Adrenal gland (tissue), 12 donors: ENCODE results near the gene NAB2. TPM values are rescaled to one million over a fixed set of nuclear protein-coding genes. Genes with fewer than 3 reads are reported as not detected.

ENCODE experiments used
- DNase-seq, 7 donors: peaks; one replicate each; pipeline ENCODE4 v3.0.0-alpha.2; 2019 to 2020
- H3K27ac ChIP-seq, 5 donors: fragments of 200-600 bp; sonication (generic) in 4 of 5; 1 replicate in 3 of 5; 2 replicates in 2 of 5; pipeline versions ENCODE4 v1.5.1 to v1.8.0; 2016 to 2020; ENCODE audit warnings: mild to moderate bottlenecking in 1 of 5
- H3K27me3 ChIP-seq: fragments of 200-600 bp; 2 replicates; pipeline ENCODE4 v1.8.0; 2021
- H3K36me3 ChIP-seq, 2 donors: fragments of 200-600 bp; replicated peaks in 1 of 2; 1 replicate in 1 of 2; 2 replicates in 1 of 2; pipeline versions ENCODE4 v1.5.1 to v1.8.0; 2018 to 2022
- H3K4me1 ChIP-seq, 2 donors: fragments of 200-600 bp; replicated peaks in 1 of 2; 1 replicate in 1 of 2; 2 replicates in 1 of 2; pipeline versions ENCODE4 v1.5.1 to v1.8.0; 2018 to 2021
- H3K4me3 ChIP-seq, 4 donors: fragments of 200-600 bp; sonication (generic) in 3 of 4; one replicate each; pipeline ENCODE4 v1.5.1; 2016 to 2018
- H3K9me3 ChIP-seq, 3 donors: fragments of 200-600 bp; sonication (generic) in 1 of 3; replicated peaks in 1 of 3; 1 replicate in 2 of 3; 2 replicates in 1 of 3; pipeline versions ENCODE4 v1.5.1 to v1.8.0; 2016 to 2021
- CTCF ChIP-seq, 6 experiments: fragments of 450-650 bp in 4 of 6; fragments of 200-600 bp in 2 of 6; sonication (generic) in 1 of 6; IDR thresholded peaks; 1 replicate in 5 of 6; 2 replicates in 1 of 6; pipeline versions ENCODE4 v1.5.1 to v1.8.0; 2016 to 2021; ENCODE audit warnings: antibody characterized with exemption in 6 of 6, mild to moderate bottlenecking in 2 of 6, moderate library complexity in 1 of 6
- POLR2A ChIP-seq, 2 donors: fragments of 450-650 bp; IDR thresholded peaks; one replicate each; pipeline ENCODE4 v1.6.1; 2017; ENCODE audit warnings: antibody characterized with exemption in 2 of 2, mild to moderate bottlenecking in 2 of 2, moderate library complexity in 1 of 2
- WGBS, 4 donors: extraction: QIAGEN DNeasy Blood & Tissue Kit in 2 of 4; methylation state at CpG; one replicate each; pipeline versions ENCODE4 v1.1.5 to v1.1.7; 2013 to 2017; 5-methylcytosine and 5-hydroxymethylcytosine counted together
- intact Hi-C, 2 donors: fragments of 100-400 bp; cut with DNase I; formaldehyde crosslinking; loops; one replicate each; pipeline versions ENCODE4 v1.14.1 to v1.15.0; 2022 to 2023
- polyA plus RNA-seq, 3 donors: library from polyadenylated mRNA; stranded (reverse); fragments of 200-250 nt in 2 of 3; fragments of 350-450 nt in 1 of 3; fragmentation: Illumina TruSeq in 1 of 3; extraction: RNeasy Lipid Tissue Mini Kit (QIAGEN cat#74804) in 1 of 3; gene quantifications; one replicate each; pipeline ENCODE4 v1.2.3, GENCODE V29; 2013 to 2014
- total RNA-seq, 9 donors: library from RNA; depleted of rRNA in 4 of 9; stranded (reverse); fragments of >200 nt in 4 of 9; fragments of 120-200 nt in 1 of 9; fragmentation: NEBNext Ultra II Directional in 1 of 9; extraction: Animal tissue kit (Norgen Biotek cat#: 25700) in 1 of 9; gene quantifications; one replicate each; pipeline versions ENCODE4 v1.1.0 to v1.2.4, GENCODE V29; 2013 to 2023
- donor health status: healthy with polysubstance abuse.
- donor health status: Bipolar disorder and iron deficiency.
- donor health status: DM: yes; HTN: yes; CAD: no.
- donor health status: DM: no; HTN: no; CAD: no.
- donor health status: DM: no; HTN: no; CAD: no.
- donor health status: DM: yes; HTN: yes; CAD: no.

The NAB2 gene
- total and polyA plus RNA-seq, 12 donors, result 9.4 to 64.6 (median 18.7) TPM

DNA sequence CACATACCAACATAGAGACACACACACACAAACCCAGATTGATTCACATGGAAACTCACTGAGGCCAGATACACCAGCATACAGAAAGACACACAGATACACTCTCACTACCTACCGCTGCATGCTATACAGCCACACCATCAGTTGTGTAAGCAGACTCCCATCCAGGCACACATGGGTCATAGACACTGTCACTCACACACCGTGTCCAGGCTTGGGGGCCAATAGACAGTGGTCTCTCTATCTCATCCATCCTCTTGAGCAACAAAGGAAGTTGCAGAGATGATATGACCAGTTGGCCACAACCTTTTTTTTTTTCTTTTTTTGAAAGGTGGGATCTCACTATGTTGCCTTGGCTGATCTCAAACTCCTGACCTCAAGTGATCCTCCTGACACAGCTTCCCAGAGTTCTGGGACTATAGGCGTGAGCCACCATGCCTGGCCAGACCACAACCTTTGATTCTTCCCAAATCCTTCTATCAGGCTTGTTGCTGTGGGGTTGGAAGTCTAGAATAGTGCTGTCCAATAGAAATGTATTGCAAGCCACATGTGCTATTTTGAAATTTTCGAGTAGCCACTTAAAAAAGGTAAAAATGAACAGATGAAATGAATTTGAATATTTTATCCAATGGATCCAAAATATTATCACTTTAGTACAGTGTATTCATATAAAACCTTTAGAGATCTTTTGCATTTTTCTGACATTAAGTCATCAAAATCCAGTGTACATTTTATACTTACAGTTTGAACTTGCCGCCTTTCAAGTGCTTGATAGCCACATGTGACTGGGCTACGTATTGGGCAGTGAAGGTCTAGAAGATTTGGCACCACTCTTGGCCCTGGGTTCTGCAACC lies 51.1 kb downstream of the NAB2 start:
- peaks cover 0 to 46% of the 10 kb centered on the region in 2 donors for H3K4me1 ChIP-seq
- H3K4me3 ChIP-seq, result no peak overlapping the region
- intact Hi-C loops, result no loop called here
- no peak for DNase-seq
- TF ChIP-seq CTCF (IDR thresholded peaks at IDR 0.05) (no peak), POLR2A (IDR thresholded peaks at IDR 0.05) (no peak)
- 75 to 81% (median 79%) methylated on average over 6 of the region's 6 CpGs for WGBS, 4 donors
- H3K36me3 ChIP-seq, result peaks cover 0 to 56% of the 10 kb centered on the region in 2 donors
- H3K27me3 ChIP-seq, result no peaks in the 10 kb centered on the region
- no peaks in the 10 kb centered on the region for H3K9me3 ChIP-seq
- H3K27ac ChIP-seq, result peak overlapping the region in 1 of 5 donors; percentile 76

GRCh38 chr12:57141249-57141648 lies 52.3 kb downstream of the NAB2 start:
- Histone ChIP-seq H3K27me3 (no peaks in the 10 kb centered on the region), H3K4me1 (peaks cover 0 to 44% of the 10 kb centered on the region in 2 donors), H3K9me3 (no peaks in the 10 kb centered on the region), H3K4me3 (no peak overlapping the region), H3K27ac (peak overlapping the region in 1 of 5 donors; percentile 14), H3K36me3 (peaks cover 0 to 68% of the 10 kb centered on the region in 2 donors)
- no peak for TF ChIP-seq CTCF (IDR thresholded peaks at IDR 0.05)
- no peak for TF ChIP-seq POLR2A (IDR thresholded peaks at IDR 0.05)
- no peak for DNase-seq
- WGBS, 4 donors, result 50 to 89% (median 85%) methylated on average over 2 to 8 of the region's 8 CpGs
- intact Hi-C loops, result no loop called here

DNA sequence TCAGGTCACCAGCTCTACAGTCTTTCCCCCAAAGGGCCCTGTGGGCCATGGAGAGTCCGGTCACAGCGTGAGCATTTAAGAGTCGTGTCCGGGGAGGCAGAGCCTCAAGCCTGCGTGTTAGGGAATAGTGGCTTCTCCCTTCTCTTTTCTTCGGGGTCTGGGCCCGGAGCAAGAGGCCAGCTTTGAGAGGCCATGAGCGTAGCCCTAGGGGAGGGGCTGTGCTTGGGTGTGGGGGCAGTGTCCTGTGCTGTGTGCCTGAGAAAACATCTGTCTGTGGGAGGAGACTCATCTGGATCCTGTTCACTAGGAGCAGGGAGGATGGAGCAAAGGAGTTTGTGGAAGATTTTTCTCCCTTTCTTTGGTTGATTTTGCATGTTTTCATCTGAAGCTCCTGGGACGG lies 53.2 kb downstream of the NAB2 start:
- DNase-seq, result no peak
- peaks cover 0 to 46% of the 10 kb centered on the region in 2 donors for H3K4me1 ChIP-seq
- TF ChIP-seq POLR2A (IDR thresholded peaks at IDR 0.05) (no peak), CTCF (IDR thresholded peaks at IDR 0.05) (no peak)
- no peak overlapping the region for H3K4me3 ChIP-seq
- no peaks in the 10 kb centered on the region for H3K27me3 ChIP-seq
- no peaks in the 10 kb centered on the region for H3K9me3 ChIP-seq
- H3K36me3 ChIP-seq, result peaks cover 0 to 72% of the 10 kb centered on the region in 2 donors
- 74 to 80% (median 78%) methylated on average over 8 to 9 of the region's 9 CpGs for WGBS, 4 donors
- H3K27ac ChIP-seq, result peak overlapping the region in 2 of 5 donors; percentile 0 to 53
- intact Hi-C loops, result no loop called here

- H3K27ac ChIP-seq, result peak overlapping the region in 1 of 5 donors; percentile 53
- DNase-seq, result no peak
- peaks cover 0 to 72% of the 10 kb centered on the region in 2 donors for H3K36me3 ChIP-seq
- TF ChIP-seq POLR2A (IDR thresholded peaks at IDR 0.05) (no peak), CTCF (IDR thresholded peaks at IDR 0.05) (no peak)
- no peaks in the 10 kb centered on the region for H3K27me3 ChIP-seq
- peaks cover 0 to 44% of the 10 kb centered on the region in 2 donors for H3K4me1 ChIP-seq
- WGBS, 4 donors, result 76 to 84% (median 79%) methylated on average over 7 of the region's 7 CpGs
- H3K9me3 ChIP-seq, result no peaks in the 10 kb centered on the region
- intact Hi-C loops, result no loop called here
- H3K4me3 ChIP-seq, result no peak overlapping the region
These were observed 53.8 kb downstream of the NAB2 start for GRCh38 chr12:57142727-57143126.
